Measurements from ENCODE around the gene CAMK1D.

Gene CAMK1D

GRCh38 chr10:12482587-12482986, 133.2 kb downstream of the CAMK1D start:
- no peaks in the 10 kb centered on the region for H3K36me3 ChIP-seq (ENCODE audit: insufficient read depth)
- no peak overlapping the region for H3K9ac ChIP-seq
- no peaks in the 10 kb centered on the region for H3K27me3 ChIP-seq (ENCODE audit: insufficient read depth, low read depth)
- no peak overlapping the region for H3K4me3 ChIP-seq (IDR thresholded peaks at IDR 0.05; ENCODE audit: insufficient read depth, low read depth, low read length)
- no peaks in the 10 kb centered on the region for H4K20me1 ChIP-seq (ENCODE audit: insufficient read depth)
- peaks cover 39% of the 10 kb centered on the region for H3K4me1 ChIP-seq (ENCODE audit: low read depth, poor library complexity, severe bottlenecking)
- no peak overlapping the region for H3K27ac ChIP-seq
- no peak overlapping the region for H3K4me2 ChIP-seq
- no peak overlapping the region for H2AFZ ChIP-seq (ENCODE audit: low read depth)
- H3K79me2 ChIP-seq (ENCODE audit: insufficient read depth, low read depth) = peaks cover 14% of the 10 kb centered on the region; the same call in 1 of the 2 replicates
- TF ChIP-seq CTCF (conservative IDR thresholded peaks at IDR 0.05; ENCODE audit: low read depth, low read length) = no peak

DNA sequence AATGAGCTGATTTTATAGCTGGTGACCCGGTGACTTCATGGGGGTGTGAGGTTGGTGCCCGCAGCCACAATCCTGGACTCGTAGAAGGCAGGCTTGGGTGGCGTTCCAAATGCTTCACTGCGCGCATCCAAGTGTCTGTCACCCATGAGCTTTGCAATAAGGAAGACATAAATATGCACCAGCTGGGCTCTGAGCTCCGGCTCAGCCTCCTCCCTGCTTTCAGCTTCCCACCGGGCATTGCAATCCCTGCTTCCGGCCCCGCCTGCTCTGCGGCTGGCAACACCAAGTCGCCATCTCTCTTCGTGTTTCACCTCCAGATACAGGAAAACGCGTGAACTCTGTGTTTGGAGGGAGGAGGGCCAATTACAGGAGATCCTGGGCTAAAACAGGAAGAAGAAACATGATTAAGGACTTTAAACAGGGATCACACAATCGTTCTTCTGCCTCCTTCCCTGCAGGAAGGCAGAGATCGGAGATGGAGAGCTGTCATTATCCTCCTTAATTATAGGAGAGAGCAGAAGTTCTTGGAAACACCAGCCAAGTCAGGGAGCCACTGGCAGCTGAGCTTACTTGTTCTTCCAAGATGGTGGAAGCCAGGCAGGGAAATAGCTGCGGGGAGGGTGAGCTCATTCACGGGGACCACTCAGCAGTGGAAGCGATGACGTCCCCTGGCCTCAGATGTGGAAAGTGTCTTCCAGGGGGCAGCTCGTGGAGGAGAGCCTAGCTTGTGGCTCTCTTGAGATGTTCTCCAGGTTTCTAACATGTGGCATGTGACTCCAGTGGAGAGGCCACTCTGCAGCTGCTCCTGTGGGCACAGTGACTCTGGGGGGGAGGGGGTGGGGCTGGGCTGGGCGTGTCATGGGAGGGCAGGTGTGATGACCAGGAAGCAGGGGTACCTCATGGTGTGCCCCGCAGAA, 134.9 kb downstream of the CAMK1D start:
- H2AFZ ChIP-seq (ENCODE audit: low read depth) = peak overlapping the region; percentile 69
- peaks cover 14% of the 10 kb centered on the region; the same call in 1 of the 2 replicates for H3K79me2 ChIP-seq (ENCODE audit: insufficient read depth, low read depth)
- peak overlapping the region; percentile 97 for H3K9ac ChIP-seq
- peak overlapping the region; percentile 99 for H3K27ac ChIP-seq
- H3K27me3 ChIP-seq (ENCODE audit: insufficient read depth, low read depth) = no peaks in the 10 kb centered on the region
- H3K4me1 ChIP-seq (ENCODE audit: low read depth, poor library complexity, severe bottlenecking) = peaks cover 41% of the 10 kb centered on the region
- H3K4me2 ChIP-seq = peak overlapping the region; percentile 95
- peak overlapping the region; percentile 66 for H3K4me3 ChIP-seq (IDR thresholded peaks at IDR 0.05; ENCODE audit: insufficient read depth, low read depth, low read length)
- H4K20me1 ChIP-seq (ENCODE audit: insufficient read depth) = no peaks in the 10 kb centered on the region
- TF ChIP-seq CTCF (conservative IDR thresholded peaks at IDR 0.05; ENCODE audit: low read depth, low read length) = no peak
- no peaks in the 10 kb centered on the region for H3K36me3 ChIP-seq (ENCODE audit: insufficient read depth)

- peak; percentile 41; the same call in 1 of the 2 replicates for TF ChIP-seq CTCF (conservative IDR thresholded peaks at IDR 0.05; ENCODE audit: low read depth, low read length)
- Histone ChIP-seq H4K20me1 (ENCODE audit: insufficient read depth) (no peaks in the 10 kb centered on the region), H3K36me3 (ENCODE audit: insufficient read depth) (no peaks in the 10 kb centered on the region), H3K4me2 (peak overlapping the region; percentile 95), H3K27ac (peak overlapping the region; percentile 99), H3K27me3 (ENCODE audit: insufficient read depth, low read depth) (no peaks in the 10 kb centered on the region), H3K4me3 (IDR thresholded peaks at IDR 0.05; ENCODE audit: insufficient read depth, low read depth, low read length) (peak overlapping the region; percentile 66), H2AFZ (ENCODE audit: low read depth) (peak overlapping the region; percentile 69), H3K79me2 (ENCODE audit: insufficient read depth, low read depth) (peaks cover 14% of the 10 kb centered on the region; the same call in 1 of the 2 replicates), H3K4me1 (ENCODE audit: low read depth, poor library complexity, severe bottlenecking) (peaks cover 41% of the 10 kb centered on the region), H3K9ac (peak overlapping the region; percentile 97)
These were observed 135.8 kb downstream of the CAMK1D start for GRCh38 chr10:12484941-12485805.

DNA sequence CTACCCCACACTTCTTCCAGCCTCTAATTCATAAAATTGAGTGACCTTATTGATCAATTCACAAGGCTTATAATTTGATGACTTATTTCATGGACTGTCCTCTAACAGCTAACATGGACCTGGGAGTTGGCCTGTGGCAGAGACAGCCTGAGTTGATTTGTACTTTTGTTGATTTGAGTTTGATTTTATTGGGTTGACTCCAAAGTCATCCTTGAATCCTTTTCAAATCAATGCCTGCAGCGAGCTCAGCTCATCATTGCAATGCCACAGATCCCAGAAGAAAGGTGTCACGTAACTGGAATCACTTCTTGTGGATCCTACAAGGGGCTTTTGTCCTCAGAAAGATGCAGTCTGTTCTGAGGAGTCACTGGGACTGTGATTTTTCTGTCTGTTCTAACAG, 138.0 kb downstream of the CAMK1D start:
- no peak for TF ChIP-seq CTCF (conservative IDR thresholded peaks at IDR 0.05; ENCODE audit: low read depth, low read length)
- Histone ChIP-seq H3K4me1 (ENCODE audit: low read depth, poor library complexity, severe bottlenecking) (peaks cover 41% of the 10 kb centered on the region), H3K27ac (no peak overlapping the region), H2AFZ (ENCODE audit: low read depth) (no peak overlapping the region), H3K4me3 (IDR thresholded peaks at IDR 0.05; ENCODE audit: insufficient read depth, low read depth, low read length) (no peak overlapping the region), H3K27me3 (ENCODE audit: insufficient read depth, low read depth) (no peaks in the 10 kb centered on the region), H4K20me1 (ENCODE audit: insufficient read depth) (no peaks in the 10 kb centered on the region), H3K9ac (no peak overlapping the region), H3K79me2 (ENCODE audit: insufficient read depth, low read depth) (peaks cover 14% of the 10 kb centered on the region; the same call in 1 of the 2 replicates), H3K4me2 (no peak overlapping the region), H3K36me3 (ENCODE audit: insufficient read depth) (no peaks in the 10 kb centered on the region)
